GM21576 (cell line): ENCODE data around the gene ACSF3.

Experiments
- ATAC-seq: cut with Tn5 transposase; IDR thresholded peaks from one replicate; pipeline ENCODE4 v1.9.1; 2021; ENCODE audit warnings: mild to moderate bottlenecking, moderate library complexity; ENCODE audit not compliant: unreplicated experiment

The ACSF3 gene

DNA sequence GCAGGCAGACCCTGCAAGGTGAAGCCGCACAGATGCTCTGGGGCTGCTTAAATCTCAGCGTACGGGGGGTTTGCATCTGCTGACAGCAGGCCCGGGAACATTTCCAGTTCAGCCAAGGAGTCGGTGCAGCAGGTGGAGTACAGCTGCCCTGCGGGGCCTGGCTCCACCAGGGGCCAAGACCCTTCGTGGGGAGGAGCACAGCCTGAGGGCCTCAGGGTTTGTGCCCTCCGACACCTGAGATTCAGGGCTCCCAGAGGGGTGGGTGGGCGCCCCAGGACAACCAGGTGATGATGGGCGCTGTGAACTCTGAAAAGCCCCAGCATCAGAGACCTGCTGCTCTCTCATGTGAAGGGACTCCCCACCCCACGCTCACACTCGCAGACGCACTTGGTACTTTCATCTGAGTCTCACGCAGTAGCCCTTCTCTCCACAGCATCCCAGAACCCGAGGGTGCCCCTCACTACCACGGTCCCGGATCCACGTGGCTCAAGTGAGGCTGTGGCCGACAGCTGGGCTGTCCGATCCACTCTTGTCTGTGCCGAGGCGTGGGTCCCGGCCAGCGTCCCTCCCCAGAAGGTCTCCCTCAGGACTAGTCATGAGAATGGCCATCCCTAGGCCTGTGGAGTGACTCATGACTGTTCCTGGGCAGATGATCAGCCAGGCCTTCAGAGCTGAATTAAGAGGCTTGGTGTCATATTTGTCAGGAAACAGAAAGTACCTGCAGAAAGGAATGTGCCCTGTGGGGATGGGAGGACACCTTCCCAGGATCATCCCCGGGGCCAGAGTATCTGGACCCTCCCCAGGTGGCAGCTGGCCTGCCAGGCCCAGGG is 29.6 kb downstream of the ACSF3 start:
- ATAC-seq, result no peak

DNA sequence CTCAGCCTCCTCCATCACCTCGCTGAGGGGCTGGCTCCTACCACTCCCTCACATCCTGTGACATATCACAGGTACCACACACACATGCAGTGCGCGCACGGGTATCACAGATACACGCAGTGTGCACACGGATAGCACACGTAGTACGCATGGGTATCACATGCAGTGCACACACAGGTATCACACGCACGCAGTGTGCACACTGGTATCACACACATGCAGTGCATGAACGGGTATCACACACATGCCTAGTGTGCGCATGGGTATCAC is 30.1 kb downstream of the ACSF3 start:
- no peak for ATAC-seq

DNA sequence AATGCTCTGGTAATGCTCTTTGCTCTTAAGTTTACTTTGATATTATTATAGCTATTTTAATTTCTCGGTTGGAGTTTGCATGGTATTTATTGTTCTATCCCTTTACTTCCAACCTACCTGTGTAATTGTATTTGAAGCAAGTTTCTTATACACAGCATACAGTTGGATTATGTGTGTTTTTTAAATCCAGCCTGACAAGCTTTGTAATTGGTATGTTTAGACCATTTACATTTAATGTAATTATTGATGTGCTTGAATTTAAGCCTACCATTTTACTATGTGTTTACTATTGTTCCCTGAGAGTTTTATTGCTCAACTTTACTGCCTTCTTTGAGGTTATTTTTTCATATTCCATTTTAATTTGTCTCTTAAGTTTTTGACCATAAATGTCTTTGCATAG is 35.7 kb downstream of the ACSF3 start:
- ATAC-seq, result no peak

DNA sequence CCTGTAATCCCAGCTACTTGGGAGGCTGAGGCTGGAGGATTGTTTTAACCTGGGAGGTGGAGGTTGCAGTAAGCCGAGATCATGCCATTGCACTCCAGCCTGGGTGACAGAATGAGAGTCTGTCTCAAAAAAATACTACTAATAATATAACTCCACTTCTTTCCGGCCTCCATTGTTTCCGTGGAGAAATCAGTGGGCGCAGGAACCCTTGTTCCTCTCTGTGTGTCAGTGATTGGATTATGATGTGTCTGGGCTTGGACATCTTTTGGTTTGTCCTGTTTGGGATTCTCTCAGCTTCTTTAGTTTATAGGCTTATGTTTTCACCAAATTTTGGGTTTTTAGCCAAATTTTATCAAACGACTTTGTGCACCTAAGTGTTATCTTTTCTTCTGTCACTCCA is 36.8 kb downstream of the ACSF3 start:
- no peak for ATAC-seq

DNA sequence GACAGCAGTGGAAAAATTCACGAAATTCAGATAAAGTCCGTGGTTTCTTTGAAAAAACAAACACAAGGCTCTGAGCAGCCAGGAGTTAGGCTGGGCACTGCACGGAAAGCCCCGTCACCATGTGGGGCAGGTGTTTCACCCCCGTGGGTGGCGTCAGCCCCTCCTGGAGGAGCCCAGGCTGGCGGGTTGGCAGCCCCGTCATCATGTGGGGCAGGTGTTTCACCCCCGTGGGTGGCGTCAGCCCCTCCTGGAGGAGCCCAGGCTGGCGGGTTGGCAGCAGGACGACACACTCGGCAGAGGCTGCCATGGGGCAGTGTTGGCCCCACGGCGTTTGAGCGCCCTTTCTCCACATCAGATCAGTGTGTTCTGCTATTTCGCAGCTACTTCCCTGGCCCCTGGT is 38.1 kb downstream of the ACSF3 start:
- no peak for ATAC-seq

DNA sequence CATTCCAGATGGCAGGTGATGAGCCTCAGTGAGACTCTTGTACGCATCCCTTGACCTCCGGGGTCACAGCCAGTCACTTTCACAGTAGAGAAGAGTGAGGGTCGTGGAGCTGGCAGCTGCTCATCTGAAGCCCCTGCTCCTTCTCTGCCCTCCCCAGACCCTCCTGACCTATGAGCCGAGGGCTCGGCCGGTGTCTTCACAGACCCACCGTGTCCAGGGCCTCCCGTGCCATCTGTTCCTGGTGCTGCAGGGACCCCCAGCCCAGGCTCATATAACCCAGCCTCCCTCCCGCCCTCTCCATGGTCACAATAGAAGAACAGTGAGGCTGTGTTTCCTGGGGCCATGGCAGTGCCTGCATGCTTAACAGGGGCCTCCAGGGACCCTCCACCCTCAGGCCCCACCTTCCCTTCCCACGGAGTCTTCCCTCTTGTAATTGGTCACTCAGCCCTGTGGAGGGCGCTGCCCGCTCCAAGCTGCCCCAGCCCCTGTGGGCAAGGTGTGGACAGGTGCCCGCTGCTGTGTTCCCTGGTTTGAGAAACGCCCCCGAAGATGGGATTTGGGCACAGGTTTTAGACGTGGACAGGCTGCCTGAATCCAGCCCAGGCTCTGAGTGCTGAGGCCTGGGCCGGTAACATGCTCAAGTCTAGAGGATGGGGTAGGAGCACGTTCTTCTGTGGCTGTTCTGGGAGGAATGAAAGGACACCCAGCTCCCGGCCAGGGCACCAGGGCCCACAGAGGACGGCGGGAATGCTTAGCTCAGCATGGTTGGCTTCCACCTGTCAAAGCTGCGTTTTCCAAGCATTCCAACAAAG is 38.7 kb downstream of the ACSF3 start:
- no peak for ATAC-seq

DNA sequence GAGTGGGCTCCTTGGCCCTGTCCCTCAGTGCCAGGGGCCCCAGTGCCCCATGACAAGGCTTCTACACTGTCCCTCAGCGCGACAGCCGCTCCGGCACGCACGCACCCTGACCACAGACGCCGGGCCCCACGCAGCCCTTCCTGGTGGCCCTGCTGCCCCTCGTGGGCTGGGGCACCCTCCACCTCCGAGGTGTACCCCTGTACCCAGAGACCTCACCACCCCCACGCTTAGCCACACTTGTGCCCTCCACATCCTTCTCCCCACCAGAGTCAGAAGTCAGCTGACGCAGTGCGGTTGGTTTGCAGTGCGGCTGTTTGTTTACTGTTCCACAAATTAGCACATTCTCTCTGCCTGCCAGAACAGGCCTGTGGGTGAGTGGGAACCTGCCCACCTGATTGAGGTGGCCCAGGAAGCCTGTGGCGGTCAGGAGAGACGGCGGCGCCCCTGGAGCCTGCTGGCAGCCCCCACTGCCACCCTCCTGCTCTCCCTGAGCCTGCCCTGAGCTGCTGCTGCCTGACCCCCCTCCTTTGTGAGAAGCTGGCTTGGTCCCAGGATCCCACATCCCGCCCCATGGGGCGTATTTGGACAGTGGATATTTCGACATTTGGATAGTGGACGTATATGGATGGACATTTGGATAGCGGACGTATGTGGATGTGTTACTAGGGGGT is 39.9 kb downstream of the ACSF3 start:
- no peak for ATAC-seq

DNA sequence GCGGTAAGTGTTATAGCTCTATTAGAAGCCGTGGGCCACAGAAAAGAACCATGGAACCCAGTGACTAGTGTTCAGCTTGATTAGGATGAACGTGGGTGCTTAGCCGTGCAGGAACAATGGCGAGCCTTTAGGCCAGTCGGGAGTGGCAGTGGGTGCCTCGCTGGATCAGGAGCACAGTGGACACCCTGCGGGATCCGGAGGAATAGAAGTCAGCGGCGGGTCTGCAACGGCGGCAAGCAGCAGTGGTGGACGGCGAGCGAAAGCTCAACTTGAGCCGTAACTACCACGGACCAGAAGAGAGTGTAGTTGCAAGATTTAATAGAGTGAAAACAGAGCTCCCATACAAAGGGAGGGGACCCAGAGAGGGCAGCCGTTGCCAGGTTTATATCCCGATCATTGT is 40.6 kb downstream of the ACSF3 start:
- ATAC-seq, result no peak

DNA sequence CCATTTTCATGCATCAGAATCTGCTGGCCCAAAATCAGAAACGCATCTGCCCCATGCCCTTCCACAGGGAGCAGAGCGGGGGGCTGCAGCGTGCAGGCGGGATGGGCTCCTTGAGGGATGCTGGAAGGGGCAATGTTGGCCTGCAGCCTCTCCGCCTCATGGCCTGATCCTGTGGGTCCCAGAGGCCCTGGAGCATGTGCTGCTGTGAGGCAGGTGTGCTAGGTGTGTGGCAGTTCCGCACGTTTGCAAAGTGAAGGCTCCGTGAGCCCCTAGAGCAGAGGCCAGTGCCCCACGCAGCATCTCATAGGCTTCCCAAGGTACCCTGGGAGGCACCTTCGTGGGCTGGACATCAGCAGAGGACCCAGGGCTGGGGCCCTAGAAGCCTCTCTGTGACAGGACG is 41.5 kb downstream of the ACSF3 start:
- no peak for ATAC-seq

DNA sequence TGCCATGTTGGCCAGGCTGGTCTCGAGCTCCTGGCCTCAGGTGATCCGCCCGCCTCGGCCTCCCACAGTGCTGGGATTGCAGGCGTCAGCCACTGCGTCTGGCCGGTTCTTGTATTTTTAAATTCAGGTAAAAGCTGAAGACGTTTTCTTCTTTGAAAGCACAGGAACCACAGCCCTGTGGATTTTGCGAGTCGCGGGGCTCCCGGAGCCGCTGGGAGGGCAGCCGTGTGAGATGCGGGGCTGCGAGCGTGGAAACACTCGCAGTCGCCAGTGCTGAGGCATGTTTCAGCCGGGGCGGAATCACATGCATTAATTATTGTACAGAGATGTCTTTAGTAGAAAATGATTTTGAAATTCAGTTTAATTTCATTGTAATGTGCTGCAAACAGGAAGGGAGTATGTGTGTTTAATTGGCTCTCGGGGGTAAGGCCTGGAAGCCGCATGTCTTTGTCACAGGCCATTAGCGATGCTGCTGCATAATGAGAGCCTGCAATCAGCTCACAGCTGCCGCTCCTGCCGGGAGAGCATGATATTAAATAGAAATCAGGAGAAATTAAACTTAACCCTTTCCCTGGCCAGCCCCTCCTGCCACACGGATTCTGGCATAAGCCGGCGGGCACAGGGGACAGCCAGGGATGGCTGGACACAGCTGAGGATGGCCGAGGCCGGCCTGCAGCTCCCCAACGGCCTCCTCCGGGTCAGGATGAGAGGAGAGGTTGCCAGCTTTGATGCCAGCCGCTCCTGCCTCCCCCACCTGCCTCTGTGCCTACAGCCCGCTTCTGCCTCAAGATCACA is 42.5 kb downstream of the ACSF3 start:
- no peak for ATAC-seq

DNA sequence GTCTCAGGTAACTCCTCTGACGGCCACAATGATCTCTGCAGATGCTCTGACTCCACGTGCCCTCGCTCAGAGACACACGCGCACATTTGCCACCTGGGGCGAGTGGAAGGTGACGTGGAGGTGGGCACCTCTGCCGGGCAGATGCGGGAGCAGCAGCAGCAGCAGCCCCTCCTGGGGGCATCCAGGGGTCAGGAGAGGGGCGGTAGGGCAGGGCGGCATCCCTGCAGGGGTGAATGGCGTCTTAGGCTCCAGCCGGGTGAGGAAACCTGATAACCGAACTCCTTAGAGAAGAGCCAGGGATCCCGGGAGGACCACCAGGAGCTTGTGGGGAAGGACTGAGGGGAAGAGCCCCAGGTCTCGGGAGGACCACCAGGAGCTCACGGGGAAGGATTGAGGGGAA is 43.3 kb downstream of the ACSF3 start:
- no peak for ATAC-seq

DNA sequence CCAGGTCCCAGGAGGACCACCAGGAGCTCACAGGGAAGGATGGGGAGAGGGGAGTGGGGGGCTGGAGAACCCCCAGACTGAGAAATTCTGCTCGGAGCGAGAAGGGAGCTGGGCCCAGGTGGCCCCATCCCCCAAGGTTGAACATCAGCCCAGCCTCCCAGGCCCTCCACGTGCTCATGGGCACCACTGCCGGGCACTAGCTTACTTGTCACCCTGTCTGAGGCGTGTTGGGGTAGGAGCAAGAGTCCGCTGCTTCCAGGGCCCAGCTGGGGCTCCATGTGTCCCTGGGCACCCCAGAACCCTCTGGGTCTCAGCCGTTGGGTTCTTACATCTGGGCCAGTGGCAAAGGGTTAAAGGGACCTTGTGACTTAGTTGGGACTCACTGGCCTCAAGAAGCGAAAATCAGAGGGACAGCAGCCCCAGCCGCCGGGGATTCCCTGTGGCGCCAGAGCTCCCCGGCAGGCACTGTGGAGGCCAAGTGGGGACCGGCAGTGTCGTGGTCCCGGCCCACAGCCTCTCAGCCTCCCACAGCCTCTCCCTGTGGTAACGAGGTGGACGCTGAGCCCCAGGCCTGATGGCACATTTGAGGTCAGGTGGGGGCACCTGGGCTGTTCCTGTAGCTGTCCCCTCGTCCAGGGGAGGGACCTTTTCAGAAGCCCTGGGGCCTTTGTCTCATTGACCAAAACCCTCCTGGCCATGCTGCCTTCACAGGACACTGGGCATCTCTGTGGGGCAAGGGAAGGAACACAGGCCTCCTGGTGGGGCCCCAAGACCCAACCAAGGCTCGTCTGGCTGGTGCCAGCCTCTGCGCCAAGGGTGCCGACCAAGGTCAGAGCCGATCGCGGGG is 44.2 kb downstream of the ACSF3 start:
- no peak for ATAC-seq

DNA sequence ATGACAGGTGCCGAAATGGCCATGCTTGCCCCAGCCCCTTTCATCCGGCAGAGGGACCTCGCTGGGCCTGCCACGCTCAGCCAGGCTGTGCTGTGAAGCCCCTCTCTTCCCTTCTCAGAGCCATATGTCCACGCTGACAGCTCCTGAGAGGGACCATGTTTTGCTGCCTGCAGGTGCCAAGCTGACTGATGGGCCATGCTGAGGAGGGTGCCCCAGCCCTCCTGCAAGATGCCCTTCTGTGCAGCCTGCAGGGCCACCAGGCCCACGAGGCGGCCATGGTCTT is 44.8 kb downstream of the ACSF3 start:
- no peak for ATAC-seq

DNA sequence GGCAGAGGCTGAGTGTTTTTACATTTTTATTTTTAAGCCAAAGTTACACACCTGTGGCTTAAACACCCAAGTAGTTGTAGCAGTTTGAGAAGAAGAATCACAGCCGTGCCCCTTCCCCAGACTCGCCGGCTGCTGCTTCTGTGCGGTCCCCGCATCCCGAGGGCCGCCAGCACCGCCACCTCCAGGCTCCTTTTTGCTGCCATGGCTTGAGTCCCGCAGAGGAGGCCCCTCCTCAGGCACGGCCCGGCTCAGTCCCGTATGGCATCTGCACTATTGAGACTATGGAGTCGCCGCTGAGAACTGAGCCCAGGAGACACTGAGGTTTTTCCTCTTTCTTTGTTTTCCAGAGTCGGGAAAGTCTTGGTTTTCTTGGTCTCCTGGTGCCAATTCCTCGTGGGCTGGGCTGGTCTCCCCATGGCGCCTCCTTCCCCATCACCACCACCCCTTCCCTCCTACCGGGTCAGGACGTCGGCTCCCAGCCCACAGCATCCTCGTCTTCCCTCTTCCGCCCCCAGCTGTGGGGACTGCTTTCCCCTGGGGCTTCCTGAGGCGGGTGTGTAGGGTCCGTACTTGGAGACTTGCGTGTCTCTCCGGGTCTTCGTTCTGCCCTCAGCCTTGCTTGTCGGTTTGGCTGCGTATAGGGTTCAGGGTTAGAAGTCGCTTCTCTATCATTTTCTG is 45.3 kb downstream of the ACSF3 start:
- ATAC-seq, result no peak

DNA sequence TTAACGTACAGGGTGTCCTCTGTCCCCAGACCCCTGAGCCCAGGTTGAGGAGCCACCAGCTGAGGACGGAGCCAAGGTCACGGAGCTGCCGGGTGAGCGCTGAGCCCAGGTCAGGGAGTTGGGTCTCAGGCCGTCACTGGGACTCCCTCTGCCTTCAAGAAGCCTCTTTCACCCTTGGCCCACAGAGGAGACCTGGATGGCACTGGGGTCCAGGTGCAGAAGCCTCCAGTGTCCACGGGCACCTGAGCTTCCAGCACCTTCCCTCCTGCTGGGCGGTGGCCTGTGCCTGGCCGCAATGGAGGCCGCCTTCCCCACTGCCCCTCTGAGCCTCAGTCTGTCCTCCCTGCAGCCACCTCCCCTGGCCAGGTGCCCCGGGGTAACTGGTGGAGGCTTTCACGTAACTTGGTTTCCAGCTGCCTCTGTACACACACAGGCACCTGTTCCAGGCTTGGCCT is 46.3 kb downstream of the ACSF3 start:
- ATAC-seq, result no peak

DNA sequence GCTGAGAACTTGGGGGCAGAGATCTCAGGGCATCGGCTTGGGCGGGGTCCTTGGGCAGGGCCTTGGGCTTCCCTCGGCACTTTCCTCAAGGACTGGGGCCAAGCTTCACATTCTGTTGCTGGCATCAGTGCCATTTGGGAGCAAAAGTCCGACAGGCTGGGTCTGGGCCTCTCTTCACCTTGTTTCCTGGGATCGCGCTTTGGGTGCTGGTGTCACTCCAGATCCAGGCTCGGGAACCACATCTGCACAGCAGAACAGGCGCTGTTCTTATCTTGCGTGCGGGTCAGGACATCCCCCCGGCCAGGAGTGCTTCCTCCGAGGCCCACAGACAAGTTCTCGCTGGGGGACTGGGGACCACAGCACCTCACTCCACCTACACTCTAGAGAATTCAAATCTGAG is 46.7 kb downstream of the ACSF3 start:
- ATAC-seq, result no peak

DNA sequence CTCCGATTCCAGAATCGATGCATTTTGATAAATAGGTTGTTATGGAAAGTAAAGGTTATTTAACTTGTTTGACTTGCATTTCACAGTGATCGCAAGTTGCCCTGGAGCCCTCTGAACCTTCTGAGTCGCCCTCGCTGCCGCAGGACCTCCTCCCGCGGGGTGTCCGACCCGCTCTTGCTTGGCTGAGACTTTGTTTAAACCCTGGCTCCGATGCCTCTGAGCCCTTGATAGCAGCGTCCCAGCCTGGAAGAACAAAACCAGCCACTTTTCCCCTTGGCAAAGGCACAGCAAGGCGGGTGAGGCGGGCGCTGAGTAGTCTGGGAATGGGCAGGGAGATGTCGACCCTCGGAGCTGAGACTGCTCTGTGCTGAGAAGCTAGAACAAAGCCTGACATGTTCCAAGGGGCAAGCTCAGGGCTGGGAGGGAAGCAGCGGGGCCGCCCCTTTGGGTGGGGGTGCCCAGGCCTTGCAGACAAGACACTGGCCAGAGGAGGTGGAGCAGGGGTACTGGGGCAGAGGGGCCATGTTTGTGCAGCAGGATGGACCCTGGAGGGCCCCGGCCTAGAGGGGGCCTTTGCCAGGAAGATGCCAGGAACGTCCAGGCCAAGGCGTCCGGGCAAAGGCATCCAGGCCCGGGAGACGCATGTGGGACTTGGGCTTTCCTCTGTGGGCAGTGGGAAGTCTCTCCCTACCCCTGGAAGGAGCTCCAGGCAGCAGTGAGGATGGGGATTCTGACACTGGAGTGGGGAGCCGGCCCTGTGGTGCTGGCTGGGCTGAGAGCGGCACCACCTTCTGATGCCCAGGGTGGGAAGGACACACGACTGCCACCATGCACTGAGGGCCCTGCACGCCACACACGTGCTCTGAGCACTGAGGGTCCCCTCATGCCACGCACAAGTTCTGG is 47.6 kb downstream of the ACSF3 start:
- ATAC-seq, result no peak

DNA sequence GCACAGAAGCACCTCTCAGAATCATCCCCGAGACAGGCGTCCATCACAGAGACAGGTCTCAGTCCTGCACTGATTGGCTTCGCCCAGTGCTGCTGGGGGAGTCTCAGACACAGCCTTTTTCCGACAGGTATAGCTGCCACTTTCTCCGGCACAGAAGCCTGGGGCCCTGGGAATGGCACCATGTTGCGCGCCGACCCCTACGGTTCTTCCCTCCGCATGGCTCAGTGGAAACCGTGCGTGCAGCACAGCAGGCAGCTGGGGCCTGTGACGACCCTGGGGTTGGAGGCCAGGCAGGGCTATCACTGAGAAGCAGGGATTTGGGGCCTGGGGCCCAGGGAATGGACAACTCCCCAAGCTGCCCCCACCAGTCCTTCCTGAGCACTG is 48.2 kb downstream of the ACSF3 start:
- no peak for ATAC-seq
